Ascending aorta (tissue), 2 donors: ENCODE measurements around the gene CAV2. TPM values are rescaled to one million over a fixed set of nuclear protein-coding genes. Genes with fewer than 3 reads are reported as not detected.

Experiments
- DNase-seq, 2 donors: peaks; one replicate each; pipeline ENCODE4 v3.0.0-alpha.2; 2019; ENCODE audit warnings: low spot score in 2 of 2
- H3K27ac ChIP-seq, 2 donors: fragments of 200-600 bp; sonication (generic); one replicate each; pipeline ENCODE4 v1.5.1; 2016 to 2017; ENCODE audit warnings: mild to moderate bottlenecking in 1 of 2
- H3K27me3 ChIP-seq: fragments of 200-600 bp; sonication (generic); one replicate; pipeline ENCODE4 v1.5.1; 2017
- H3K36me3 ChIP-seq, 2 donors: fragments of 200-600 bp; sonication (generic); one replicate each; pipeline ENCODE4 v1.5.1; 2016
- H3K4me1 ChIP-seq, 2 donors: fragments of 200-600 bp; sonication (generic); one replicate each; pipeline ENCODE4 v1.5.1; 2016 to 2017; ENCODE audit warnings: mild to moderate bottlenecking in 1 of 2
- H3K4me3 ChIP-seq, 2 donors: fragments of 200-600 bp; sonication (generic); one replicate each; pipeline ENCODE4 v1.5.1; 2016 to 2017; ENCODE audit warnings: mild to moderate bottlenecking in 1 of 2
- H3K9me3 ChIP-seq, 2 donors: fragments of 200-600 bp; sonication (generic); one replicate each; pipeline ENCODE4 v1.5.1; 2016
- intact Hi-C: fragments of 100-400 bp; cut with DNase I; formaldehyde crosslinking; loops from one replicate; pipeline ENCODE4 v1.15.1; 2023
- total RNA-seq: library from RNA; depleted of rRNA; stranded (reverse); fragments of >200 nt; gene quantifications from one replicate; pipeline ENCODE4 v1.1.0, GENCODE V29; 2016
- TF ChIP-seq, protein P1 (sequence below), 3 experiments: fragments of 200-600 bp in 2 of 3; fragments of 450-650 bp in 1 of 3; sonication (generic) in 2 of 3; IDR thresholded peaks; one replicate each; pipeline ENCODE4 v1.5.1; 2016 to 2019; ENCODE audit warnings: antibody characterized with exemption in 3 of 3, mild to moderate bottlenecking in 1 of 3, moderate library complexity in 1 of 3

The CAV2 gene
- total RNA-seq, 1 donor from 2014 or later: 92.6 TPM

DNA sequence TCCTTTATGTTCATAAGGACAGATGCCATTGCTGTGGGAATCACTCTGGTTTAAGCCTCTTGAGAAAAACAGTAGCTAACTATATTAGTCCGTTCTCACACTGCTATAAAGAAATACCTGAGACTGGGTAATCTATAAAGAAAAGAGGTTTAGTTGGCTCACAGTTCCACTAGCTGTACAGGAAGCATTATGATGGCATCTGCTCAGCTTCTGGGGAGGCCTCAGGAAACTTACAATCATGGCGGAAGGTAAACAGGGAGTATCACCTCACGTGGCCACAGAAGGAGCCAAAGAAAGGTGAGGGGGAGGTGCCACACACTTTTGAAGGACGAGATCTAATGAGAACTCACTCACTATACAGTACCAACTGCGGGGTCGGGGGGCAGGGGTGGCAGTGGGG, 2.9 kb upstream of the CAV2 start:
- peaks cover 0 to 12% of the 10 kb centered on the region in 2 donors for H3K4me1 ChIP-seq
- intact Hi-C loops: no loop called here
- H3K27me3 ChIP-seq: no peaks in the 10 kb centered on the region
- no peak overlapping the region for H3K4me3 ChIP-seq
- peak overlapping the region; percentile 37 to 69 for H3K27ac ChIP-seq
- H3K36me3 ChIP-seq: no peaks in the 10 kb centered on the region
- TF ChIP-seq, protein P1, sequence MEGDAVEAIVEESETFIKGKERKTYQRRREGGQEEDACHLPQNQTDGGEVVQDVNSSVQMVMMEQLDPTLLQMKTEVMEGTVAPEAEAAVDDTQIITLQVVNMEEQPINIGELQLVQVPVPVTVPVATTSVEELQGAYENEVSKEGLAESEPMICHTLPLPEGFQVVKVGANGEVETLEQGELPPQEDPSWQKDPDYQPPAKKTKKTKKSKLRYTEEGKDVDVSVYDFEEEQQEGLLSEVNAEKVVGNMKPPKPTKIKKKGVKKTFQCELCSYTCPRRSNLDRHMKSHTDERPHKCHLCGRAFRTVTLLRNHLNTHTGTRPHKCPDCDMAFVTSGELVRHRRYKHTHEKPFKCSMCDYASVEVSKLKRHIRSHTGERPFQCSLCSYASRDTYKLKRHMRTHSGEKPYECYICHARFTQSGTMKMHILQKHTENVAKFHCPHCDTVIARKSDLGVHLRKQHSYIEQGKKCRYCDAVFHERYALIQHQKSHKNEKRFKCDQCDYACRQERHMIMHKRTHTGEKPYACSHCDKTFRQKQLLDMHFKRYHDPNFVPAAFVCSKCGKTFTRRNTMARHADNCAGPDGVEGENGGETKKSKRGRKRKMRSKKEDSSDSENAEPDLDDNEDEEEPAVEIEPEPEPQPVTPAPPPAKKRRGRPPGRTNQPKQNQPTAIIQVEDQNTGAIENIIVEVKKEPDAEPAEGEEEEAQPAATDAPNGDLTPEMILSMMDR (IDR thresholded peaks at IDR 0.05): no peak
- DNase-seq: no peak
- no peaks in the 10 kb centered on the region for H3K9me3 ChIP-seq

DNA sequence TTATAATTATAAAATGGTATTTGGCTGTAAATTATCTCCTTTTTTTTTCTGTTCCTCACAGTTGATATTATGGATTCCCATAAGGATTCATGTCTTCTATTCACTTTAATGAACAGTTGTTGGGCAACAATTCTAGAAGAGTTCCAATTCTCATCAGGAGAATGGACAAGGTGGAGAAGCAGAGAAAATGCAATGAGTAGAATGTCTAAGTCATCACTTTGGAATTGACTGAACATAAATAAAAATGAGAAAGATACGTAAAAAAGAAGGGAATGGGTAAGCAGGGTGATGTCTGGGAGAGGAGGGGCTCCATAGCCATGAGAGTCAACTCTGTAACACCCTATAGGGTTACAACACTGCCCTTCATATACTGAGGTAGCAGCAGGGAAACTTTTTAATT, 1.8 kb upstream of the CAV2 start:
- H3K27ac ChIP-seq: peak overlapping the region; percentile 37 to 100
- no peak for DNase-seq
- H3K9me3 ChIP-seq: no peaks in the 10 kb centered on the region
- TF ChIP-seq, protein P1 (IDR thresholded peaks at IDR 0.05): no peak
- peaks cover 0 to 12% of the 10 kb centered on the region in 2 donors for H3K4me1 ChIP-seq
- no peaks in the 10 kb centered on the region for H3K36me3 ChIP-seq
- intact Hi-C loops: loop anchor here (2.0 kb wide), 2 partner anchors 57 to 143 kb away; no protein-coding TSS in a partner anchor
- H3K4me3 ChIP-seq: no peak overlapping the region
- no peaks in the 10 kb centered on the region for H3K27me3 ChIP-seq

DNA sequence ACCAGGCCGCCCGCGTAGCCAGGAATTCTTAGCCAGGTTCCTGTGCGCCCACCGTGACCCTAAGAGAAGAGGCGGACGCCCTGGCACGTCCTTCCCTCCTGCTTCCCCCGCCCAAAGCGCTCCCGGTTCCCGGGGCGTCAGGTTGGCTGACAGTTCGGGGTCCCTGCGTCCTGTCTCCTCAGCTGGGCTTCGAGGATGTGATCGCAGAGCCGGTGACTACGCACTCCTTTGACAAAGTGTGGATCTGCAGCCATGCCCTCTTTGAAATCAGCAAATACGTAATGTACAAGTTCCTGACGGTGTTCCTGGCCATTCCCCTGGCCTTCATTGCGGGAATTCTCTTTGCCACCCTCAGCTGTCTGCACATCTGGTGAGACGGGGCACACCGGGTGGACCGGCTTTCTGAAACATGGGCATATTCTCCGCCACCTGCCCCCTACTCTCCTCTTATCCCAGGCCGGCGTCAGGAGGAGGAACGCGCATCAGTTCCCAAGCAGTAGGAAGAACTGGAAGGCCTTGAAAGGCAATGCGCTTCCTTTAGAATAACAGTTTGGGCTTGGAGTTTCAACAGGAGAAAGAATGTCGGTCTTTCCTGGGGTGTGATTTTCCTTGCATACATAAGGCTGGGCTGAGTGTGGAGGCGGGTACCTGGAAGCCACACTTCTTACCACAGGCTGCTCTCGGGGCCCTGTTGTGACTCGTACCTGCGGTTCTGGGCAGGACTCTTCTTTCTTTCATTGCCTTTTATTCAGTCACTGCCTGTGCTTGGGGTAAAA, 728 bp downstream of the CAV2 start:
- peaks cover 0 to 4% of the 10 kb centered on the region in 2 donors for H3K36me3 ChIP-seq
- TF ChIP-seq, protein P1 (IDR thresholded peaks at IDR 0.05): no peak
- peak overlapping the region; percentile 77 to 87 for H3K4me3 ChIP-seq
- no peaks in the 10 kb centered on the region for H3K9me3 ChIP-seq
- peak in 1 of 2 donors; percentile 75 for DNase-seq
- H3K27ac ChIP-seq: peak overlapping the region; percentile 97 to 100
- intact Hi-C loops: no loop called here
- no peaks in the 10 kb centered on the region for H3K27me3 ChIP-seq
- peaks cover 0 to 17% of the 10 kb centered on the region in 2 donors for H3K4me1 ChIP-seq

DNA sequence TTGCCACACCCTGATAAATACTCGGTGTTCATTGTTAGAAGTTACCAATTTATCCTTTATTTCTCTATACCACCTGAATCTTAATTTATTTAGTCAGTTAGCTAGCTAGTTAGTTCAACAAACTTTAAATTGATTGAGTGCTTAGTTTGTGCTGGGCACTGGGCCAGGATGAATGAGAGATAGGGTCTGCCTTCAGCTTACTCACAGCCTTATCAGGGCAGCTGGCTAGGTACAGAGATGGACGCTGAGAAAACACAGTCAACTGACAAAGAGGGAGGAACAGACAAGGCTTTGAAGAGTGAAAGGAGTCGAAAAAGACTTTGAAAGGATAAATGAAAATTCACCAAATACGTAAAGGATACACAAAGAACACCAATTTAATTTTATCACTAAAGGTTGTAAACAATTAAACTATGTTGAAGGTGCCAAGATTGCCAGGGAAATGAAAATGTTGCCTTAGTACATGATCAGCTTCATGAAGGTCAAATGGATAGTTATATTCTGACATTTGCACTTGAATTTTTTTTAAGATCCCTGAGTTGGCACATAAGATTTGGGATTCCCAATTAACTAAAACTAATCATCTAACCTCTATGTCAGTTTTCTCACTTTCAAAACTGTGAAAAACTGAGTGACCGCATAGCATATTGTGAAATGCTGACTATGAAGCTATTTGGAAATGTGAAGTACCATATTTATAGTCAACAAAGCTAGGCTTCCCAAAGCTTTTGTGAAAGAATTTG, 2.1 kb downstream of the CAV2 start:
- intact Hi-C loops: no loop called here
- TF ChIP-seq, protein P1 (IDR thresholded peaks at IDR 0.05): no peak
- Histone ChIP-seq H3K27ac (peak overlapping the region; percentile 97 to 100), H3K27me3 (no peaks in the 10 kb centered on the region), H3K4me1 (peaks cover 0 to 18% of the 10 kb centered on the region in 2 donors), H3K4me3 (peak overlapping the region; percentile 77 to 87), H3K36me3 (peaks cover 0 to 10% of the 10 kb centered on the region in 2 donors), H3K9me3 (no peaks in the 10 kb centered on the region)
- DNase-seq: no peak

DNA sequence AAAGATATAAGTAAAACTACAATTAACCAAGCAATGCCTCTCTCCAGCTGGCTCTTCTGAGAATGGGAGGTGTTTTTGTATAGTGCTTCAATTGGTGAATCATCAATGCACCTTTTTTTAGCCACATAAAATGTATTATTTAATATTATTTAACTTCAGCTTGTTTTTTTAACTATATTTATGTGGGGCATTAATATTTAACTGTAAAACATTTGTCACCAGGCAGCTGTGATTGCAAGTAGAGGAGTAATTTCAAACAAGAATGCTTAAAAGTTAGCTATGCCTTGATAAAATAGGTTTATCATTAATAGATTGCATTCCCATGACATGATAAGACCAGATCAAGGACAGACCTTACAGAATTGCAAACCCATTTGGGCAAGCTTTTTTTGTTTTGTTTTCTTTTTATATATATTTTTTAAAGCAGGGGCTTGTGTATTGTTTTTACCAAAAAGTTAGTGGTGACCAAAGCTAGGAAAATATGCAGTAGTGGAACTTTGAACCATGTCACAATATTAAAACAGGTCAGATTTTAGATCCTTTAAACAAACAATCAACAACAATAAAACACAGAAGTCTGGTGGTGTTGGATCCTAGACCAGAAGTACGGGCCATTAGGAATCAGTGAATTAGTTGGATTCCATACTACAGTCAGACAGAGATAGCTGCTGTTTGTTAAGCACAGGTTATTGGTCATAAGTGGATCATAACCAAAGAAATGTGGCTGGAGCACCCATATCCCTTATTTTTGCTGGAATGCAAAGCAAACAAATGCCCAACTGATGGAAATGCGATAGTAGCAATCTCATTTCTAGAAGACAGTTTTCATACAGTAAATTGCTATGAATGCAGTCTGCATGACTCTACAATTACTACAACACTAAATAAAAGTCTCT, 2.9 kb downstream of the CAV2 start:
- TF ChIP-seq, protein P1 (IDR thresholded peaks at IDR 0.05): no peak
- Histone ChIP-seq H3K27ac (peak overlapping the region in 1 of 2 donors; percentile 97), H3K4me3 (peak overlapping the region; percentile 77 to 87), H3K4me1 (peaks cover 0 to 23% of the 10 kb centered on the region in 2 donors), H3K9me3 (no peaks in the 10 kb centered on the region), H3K27me3 (no peaks in the 10 kb centered on the region), H3K36me3 (peaks cover 3 to 18% of the 10 kb centered on the region in 2 donors)
- DNase-seq: no peak
- intact Hi-C loops: no loop called here
